RPMI7951 (cell line): ENCODE results near the gene MYH4. TPM values are rescaled to one million over a fixed set of nuclear protein-coding genes. Genes with fewer than 3 reads are reported as not detected.

Experiments
- DNase-seq: peaks from one replicate; pipeline ENCODE4 v3.0.0-alpha.2; 2012; ENCODE audit warnings: low read depth
- total RNA-seq: library from RNA; depleted of rRNA; stranded (reverse); fragments of >200 nt; shearing (Covaris generic); gene quantifications from 2 replicates; pipeline ENCODE4 v1.2.3, GENCODE V29; 2014; rRNA removed

The MYH4 gene
- not detected in 2 replicates for total RNA-seq

GRCh38 chr17:10469459-10469858 lies at the start of gene MYH4:
Gene MYH4 (minus strand): TSS chr17:10469559. CDS start chr17:10466745, 2,814 bp downstream.
- no peak for DNase-seq

GRCh38 chr17:10518271-10519037 lies 49.1 kb upstream of the MYH4 start, which contains the start of gene MYH1:
Gene MYH1 (minus strand): TSS chr17:10518542. CDS start chr17:10516642, 1,900 bp downstream.
- DNase-seq: no peak

GRCh38 chr17:10516638-10517037 lies 47.3 kb upstream of the MYH4 start:
- no peak for DNase-seq

- peak; percentile 0 for DNase-seq
These were observed 46.7 kb upstream of the MYH4 start for GRCh38 chr17:10516065-10516464.

- DNase-seq: no peak
These were observed 44.1 kb upstream of the MYH4 start for GRCh38 chr17:10513299-10514067.

GRCh38 chr17:10512856-10513255 lies 43.5 kb upstream of the MYH4 start:
- no peak for DNase-seq

GRCh38 chr17:10499950-10500349 lies 30.6 kb upstream of the MYH4 start:
- DNase-seq: no peak

GRCh38 chr17:10492004-10492403 lies 22.6 kb upstream of the MYH4 start:
- no peak for DNase-seq

GRCh38 chr17:10482252-10482651 lies 12.9 kb upstream of the MYH4 start:
- no peak for DNase-seq

- DNase-seq: no peak
These were observed 8.3 kb upstream of the MYH4 start for GRCh38 chr17:10477701-10478100.

GRCh38 chr17:10474536-10474935 lies 5.2 kb upstream of the MYH4 start:
- DNase-seq: no peak

- DNase-seq: no peak
These were observed 2.5 kb upstream of the MYH4 start for GRCh38 chr17:10471858-10472257.

- no peak for DNase-seq
These were observed 6.0 kb downstream of the MYH4 start for GRCh38 chr17:10463402-10463801.

- no peak for DNase-seq
These were observed 9.3 kb downstream of the MYH4 start for GRCh38 chr17:10460062-10460461.

GRCh38 chr17:10458701-10459100 lies 10.7 kb downstream of the MYH4 start:
- no peak for DNase-seq

GRCh38 chr17:10457952-10458351 lies 11.4 kb downstream of the MYH4 start:
- no peak for DNase-seq

- DNase-seq: no peak
These were observed 22.1 kb downstream of the MYH4 start for GRCh38 chr17:10447026-10447931.

- DNase-seq: no peak
These were observed 29.5 kb downstream of the MYH4 start for GRCh38 chr17:10439816-10440215.

GRCh38 chr17:10435096-10435495 lies 34.3 kb downstream of the MYH4 start:
- peak; percentile 30 for DNase-seq

- no peak for DNase-seq
These were observed 39.8 kb downstream of the MYH4 start for GRCh38 chr17:10429421-10430045.

- no peak for DNase-seq
These were observed 40.6 kb downstream of the MYH4 start for GRCh38 chr17:10428781-10429180.
